HepG2 (cell line): ENCODE results near the gene JMJD4. TPM values are rescaled to one million over a fixed set of nuclear protein-coding genes. Genes with fewer than 3 reads are reported as not detected.

Source experiments
- ATAC-seq: fragments of 200-7000 bp; cut with Tn5 transposase; 3 replicates; pipeline ENCODE4 v1.9.1; 2020; ENCODE audit warnings: mild to moderate bottlenecking, moderate library complexity
- BruUV-seq: library from RNA; stranded (reverse); fragments of 400-500 nt; replicated peaks from 2 replicates; lab custom pipeline; 2021; lab: Mats Ljungman, UMichigan
- CTCF ChIA-PET: fragments of 300-600 bp; formaldehyde crosslinking; extraction: SDS; loops from one replicate; lab custom pipeline; 2021; ENCODE audit warnings: low total read pairs, inconsistent platforms, low intra/inter-chr PET ratio; lab: Yijun Ruan, JAX
- POLR2A ChIA-PET: fragments of 350-600 bp; sonication (Branson Sonifier 250); formaldehyde crosslinking; loops from one replicate; lab custom pipeline; 2020; ENCODE audit warnings: antibody characterized with exemption, inconsistent platforms; lab: Yijun Ruan, JAX
- DNase-seq: peaks from one replicate; pipeline ENCODE4 v3.0.0-alpha.2; 2015; ENCODE audit warnings: low spot score
- FAIRE-seq: peaks from 3 replicates; lab custom pipeline; 2011; peaks lifted over from hg19 to GRCh38; lab: Jason Lieb, UNC
- H2AFZ ChIP-seq: one replicate; pipeline ENCODE4 v1.6.1; 2011; ENCODE audit warnings: low read length, inconsistent platforms
- H3K27ac ChIP-seq: fragments of 300-600 bp; 3 replicates; pipeline ENCODE4 v1.8.0; 2011; ENCODE audit warnings: mixed run types, mild to moderate bottlenecking, mixed read lengths, low read length, inconsistent platforms; ENCODE audit not compliant: insufficient read depth; ENCODE audit errors: extremely low read length
- H3K27me3 ChIP-seq, 2 experiments: fragments of 200-600 bp in 1 of 2; 2 replicates in 1 of 2; 3 replicates in 1 of 2; pipeline versions ENCODE4 v1.6.0 to v1.8.0; 2011; ENCODE audit warnings: low read length in 2 of 2, mild to moderate bottlenecking in 2 of 2, moderate library complexity in 2 of 2, inconsistent platforms in 1 of 2; ENCODE audit not compliant: insufficient read depth in 2 of 2, control insufficient read depth in 1 of 2
- H3K36me3 ChIP-seq, 2 experiments: fragments of 200-600 bp in 1 of 2; replicated peaks in 1 of 2; 2 replicates in 1 of 2; 3 replicates in 1 of 2; pipeline versions ENCODE4 v1.5.1 to v1.8.0; 2011; ENCODE audit warnings: low read length in 2 of 2, inconsistent platforms in 1 of 2; ENCODE audit not compliant: insufficient read depth in 2 of 2, control insufficient read depth in 1 of 2
- H3K4me1 ChIP-seq: 2 replicates; pipeline ENCODE4 v1.5.1; 2012; ENCODE audit warnings: low read length, inconsistent platforms; ENCODE audit not compliant: insufficient read depth
- H3K4me2 ChIP-seq: 2 replicates; pipeline ENCODE4 v1.6.0; 2011; ENCODE audit warnings: low read depth, low read length, inconsistent platforms
- H3K4me3 ChIP-seq, 3 experiments: fragments of 200-600 bp in 1 of 3; sonication (generic), shearing (Covaris generic) in 1 of 3; replicated peaks in 1 of 3; 2 replicates each; pipeline ENCODE4 v1.5.1; 2011 to 2016; ENCODE audit warnings: low read length in 3 of 3, inconsistent platforms in 2 of 3, low read depth in 2 of 3, mild to moderate bottlenecking in 2 of 3, control low read depth in 1 of 3, mixed read lengths in 1 of 3; ENCODE audit not compliant: insufficient read depth in 1 of 3
- H3K79me2 ChIP-seq: one replicate; pipeline ENCODE4 v1.6.1; 2011; ENCODE audit warnings: low read length, inconsistent platforms; ENCODE audit not compliant: insufficient read depth
- H3K9ac ChIP-seq: 2 replicates; pipeline ENCODE4 v1.6.0; 2011; ENCODE audit warnings: mild to moderate bottlenecking, low read depth, low read length, inconsistent platforms; ENCODE audit not compliant: insufficient read depth
- H3K9me3 ChIP-seq: 2 replicates; pipeline ENCODE4 v1.5.1; 2012; ENCODE audit warnings: mild to moderate bottlenecking, low read length
- H4K20me1 ChIP-seq: 2 replicates; pipeline ENCODE4 v1.6.0; 2011; ENCODE audit warnings: inconsistent platforms, mild to moderate bottlenecking, low read length, moderate library complexity; ENCODE audit not compliant: insufficient read depth
- AGO1 ChIP-seq: fragments of 200-400 bp; formaldehyde crosslinking; IDR thresholded peaks from 2 replicates; pipeline ENCODE4 v1.6.1; 2017; ENCODE audit warnings: mild to moderate bottlenecking, low read depth, low read length, moderate library complexity; ENCODE audit not compliant: poor library complexity, severe bottlenecking
- ATF7-NPFF ChIP-seq: sonication (generic); formaldehyde crosslinking; IDR thresholded peaks from 2 replicates; pipeline ENCODE4 v1.8.1; 2023; ENCODE audit warnings: mild to moderate bottlenecking, low read depth, missing genetic modification reagents, moderate library complexity
- DDIT3 ChIP-seq: sonication (generic); formaldehyde crosslinking; IDR thresholded peaks from 2 replicates; pipeline ENCODE4 v1.4.0; 2020; ENCODE audit warnings: mild to moderate bottlenecking, missing genetic modification reagents
- MYC ChIP-seq: sonication (generic); formaldehyde crosslinking; IDR thresholded peaks from 2 replicates; pipeline ENCODE4 v1.9.0; 2021; ENCODE audit warnings: missing genetic modification reagents, borderline replicate concordance
- RBM39 ChIP-seq: fragments of 200-400 bp; formaldehyde crosslinking; IDR thresholded peaks from one replicate; pipeline ENCODE4 v1.6.1; 2018; ENCODE audit warnings: antibody characterized with exemption, mild to moderate bottlenecking, low read depth, low read length; ENCODE audit not compliant: poor library complexity, severe bottlenecking
- TAF15 ChIP-seq: fragments of 200-400 bp; formaldehyde crosslinking; IDR thresholded peaks from one replicate; pipeline ENCODE4 v1.6.1; 2018; ENCODE audit warnings: mild to moderate bottlenecking, low read depth, low read length; ENCODE audit not compliant: poor library complexity, severe bottlenecking
- ZBTB10 ChIP-seq: sonication (generic); formaldehyde crosslinking; IDR thresholded peaks from 2 replicates; pipeline ENCODE4 v1.4.0; 2020; ENCODE audit warnings: missing genetic modification reagents, borderline replicate concordance
- ZNF556 ChIP-seq: sonication (generic); formaldehyde crosslinking; IDR thresholded peaks from 2 replicates; pipeline ENCODE4 v1.4.0; 2020; ENCODE audit warnings: mild to moderate bottlenecking, missing genetic modification reagents, borderline replicate concordance
- ZNF598 ChIP-seq: sonication (generic); formaldehyde crosslinking; IDR thresholded peaks from 2 replicates; pipeline ENCODE4 v1.5.1; 2020; ENCODE audit warnings: mild to moderate bottlenecking, missing genetic modification reagents, borderline replicate concordance
- WGBS: methylation state at CpG from one replicate; pipeline ENCODE4 v1.1.6; 2017; ENCODE audit warnings: low lambda C conversion rate; 5-methylcytosine and 5-hydroxymethylcytosine counted together
- in situ Hi-C: cut with HindIII; loops from 2 replicates; pipeline ENCODE4 v1.10.0; 2017; ENCODE audit warnings: low pct_unique_long_range_greater_than_20kb; ENCODE audit not compliant: extremely low pct_ligation_motif_present
- intact Hi-C: fragments of 100-400 bp; cut with micrococcal nuclease; formaldehyde crosslinking; loops from one replicate; pipeline ENCODE4 v1.10.0; 2022; ENCODE audit not compliant: unreplicated experiment
- polyA plus RNA-seq, 8 experiments: library from polyadenylated mRNA; depleted of rRNA in 3 of 8; stranded (reverse) in 7 of 8; unstranded in 1 of 8; fragments of >200 nt; fragmentation: Illumina TruSeq in 4 of 8; extraction: Trizol in 4 of 8; gene quantifications; 2 replicates each; pipeline versions ENCODE4 v1.2.1 to v1.2.3, GENCODE V29; 2011 to 2016; ENCODE audit warnings: low read depth in 4 of 8, missing spikeins in 1 of 8, mixed read lengths in 1 of 8; ENCODE audit not compliant: insufficient read depth in 1 of 8
- total RNA-seq, 5 experiments: library from RNA; depleted of rRNA; stranded (reverse); fragments of >200 nt; fragmentation: Illumina TruSeq; extraction: Trizol; gene quantifications; 2 replicates each; pipeline ENCODE4 v1.2.3, GENCODE V29; 2016; ENCODE audit warnings: low read depth in 1 of 5
- TF ChIP-seq, protein P1 (sequence below): sonication (generic); formaldehyde crosslinking; IDR thresholded peaks from 2 replicates; pipeline ENCODE4 v1.4.0; 2020; ENCODE audit warnings: mild to moderate bottlenecking, low read depth, missing genetic modification reagents
- TF ChIP-seq, protein P2 (sequence below): sonication (generic); formaldehyde crosslinking; IDR thresholded peaks from 2 replicates; pipeline ENCODE4 v1.4.0; 2020; ENCODE audit warnings: mild to moderate bottlenecking, missing genetic modification reagents
- TF ChIP-seq, protein P3 (sequence below): sonication (generic); formaldehyde crosslinking; IDR thresholded peaks from 2 replicates; pipeline ENCODE4 v1.4.0; 2020; ENCODE audit warnings: missing genetic modification reagents
- TF ChIP-seq, protein P4 (sequence below): IDR thresholded peaks from 2 replicates; pipeline ENCODE4 v1.6.1; 2012; ENCODE audit warnings: inconsistent platforms
- TF ChIP-seq, protein P5 (sequence below): sonication (generic); formaldehyde crosslinking; IDR thresholded peaks from 2 replicates; pipeline ENCODE4 v1.4.0; 2020; ENCODE audit warnings: missing genetic modification reagents

Gene JMJD4
- total and polyA plus RNA-seq, 2 of the 13 experiments (the other 11 are each of a cell fraction or from before 2014, with no cell fraction given): 10.2 to 29.0 TPM

- Histone ChIP-seq H3K4me2 (peak overlapping the region; percentile 97), H3K27ac (no peak overlapping the region), H3K4me3 (peak overlapping the region; percentile 52 to 80 (median 77)), H3K4me1 (peaks cover 45% of the 10 kb centered on the region), H3K9ac (peak overlapping the region; percentile 56), H4K20me1 (peaks cover 9% of the 10 kb centered on the region; the same call in 1 of the 2 replicates), H3K9me3 (no peaks in the 10 kb centered on the region), H3K27me3 (no peaks in the 10 kb centered on the region), H3K36me3 (peaks cover 4 to 9% of the 10 kb centered on the region in 2 experiments; a peak in 1 of 5 replicates), H2AFZ (no peak overlapping the region), H3K79me2 (peaks cover 3% of the 10 kb centered on the region)
- peak; percentile 9 for ATAC-seq
- FAIRE-seq: no peak
- BruUV-seq: no TSS peak
- POLR2A ChIA-PET: no interaction called here
- CTCF ChIA-PET: no interaction called here
- intact Hi-C loops: loop anchor here (1.0 kb wide), 1 partner anchor 166 kb away; the partner anchor contains the start of gene ZNF678
- no peak for DNase-seq
- in situ Hi-C loops: no loop called here
- WGBS: 0% methylated on average over 2 of the region's 11 CpGs
- no peak for TF ChIP-seq DDIT3 (CRISPR knock-in tag)
- TF ChIP-seq TAF15: peak; percentile 72
- TF ChIP-seq ATF7-NPFF (CRISPR knock-in tag): 0 out of 2 replicates have a peak, but pooled peaks have one; percentile 7
- TF ChIP-seq, protein P1, sequence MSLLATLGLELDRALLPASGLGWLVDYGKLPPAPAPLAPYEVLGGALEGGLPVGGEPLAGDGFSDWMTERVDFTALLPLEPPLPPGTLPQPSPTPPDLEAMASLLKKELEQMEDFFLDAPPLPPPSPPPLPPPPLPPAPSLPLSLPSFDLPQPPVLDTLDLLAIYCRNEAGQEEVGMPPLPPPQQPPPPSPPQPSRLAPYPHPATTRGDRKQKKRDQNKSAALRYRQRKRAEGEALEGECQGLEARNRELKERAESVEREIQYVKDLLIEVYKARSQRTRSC (CRISPR knock-in tag): no peak
- TF ChIP-seq, protein P2, sequence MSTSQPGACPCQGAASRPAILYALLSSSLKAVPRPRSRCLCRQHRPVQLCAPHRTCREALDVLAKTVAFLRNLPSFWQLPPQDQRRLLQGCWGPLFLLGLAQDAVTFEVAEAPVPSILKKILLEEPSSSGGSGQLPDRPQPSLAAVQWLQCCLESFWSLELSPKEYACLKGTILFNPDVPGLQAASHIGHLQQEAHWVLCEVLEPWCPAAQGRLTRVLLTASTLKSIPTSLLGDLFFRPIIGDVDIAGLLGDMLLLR (CRISPR knock-in tag): no peak
- TF ChIP-seq ZNF556: no peak
- TF ChIP-seq, protein P3, sequence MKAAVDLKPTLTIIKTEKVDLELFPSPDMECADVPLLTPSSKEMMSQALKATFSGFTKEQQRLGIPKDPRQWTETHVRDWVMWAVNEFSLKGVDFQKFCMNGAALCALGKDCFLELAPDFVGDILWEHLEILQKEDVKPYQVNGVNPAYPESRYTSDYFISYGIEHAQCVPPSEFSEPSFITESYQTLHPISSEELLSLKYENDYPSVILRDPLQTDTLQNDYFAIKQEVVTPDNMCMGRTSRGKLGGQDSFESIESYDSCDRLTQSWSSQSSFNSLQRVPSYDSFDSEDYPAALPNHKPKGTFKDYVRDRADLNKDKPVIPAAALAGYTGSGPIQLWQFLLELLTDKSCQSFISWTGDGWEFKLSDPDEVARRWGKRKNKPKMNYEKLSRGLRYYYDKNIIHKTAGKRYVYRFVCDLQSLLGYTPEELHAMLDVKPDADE (CRISPR knock-in tag): no peak
- TF ChIP-seq ZBTB10 (CRISPR knock-in tag): no peak
- TF ChIP-seq RBM39: peak; percentile 73
- TF ChIP-seq, protein P4, sequence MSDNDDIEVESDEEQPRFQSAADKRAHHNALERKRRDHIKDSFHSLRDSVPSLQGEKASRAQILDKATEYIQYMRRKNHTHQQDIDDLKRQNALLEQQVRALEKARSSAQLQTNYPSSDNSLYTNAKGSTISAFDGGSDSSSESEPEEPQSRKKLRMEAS: 0 out of 2 replicates have a peak, but pooled peaks have one; percentile 1
- no peak for TF ChIP-seq ZNF598 (CRISPR knock-in tag)
- TF ChIP-seq MYC (CRISPR knock-in tag): 0 out of 2 replicates have a peak, but pooled peaks have one; percentile 28
- TF ChIP-seq, protein P5, sequence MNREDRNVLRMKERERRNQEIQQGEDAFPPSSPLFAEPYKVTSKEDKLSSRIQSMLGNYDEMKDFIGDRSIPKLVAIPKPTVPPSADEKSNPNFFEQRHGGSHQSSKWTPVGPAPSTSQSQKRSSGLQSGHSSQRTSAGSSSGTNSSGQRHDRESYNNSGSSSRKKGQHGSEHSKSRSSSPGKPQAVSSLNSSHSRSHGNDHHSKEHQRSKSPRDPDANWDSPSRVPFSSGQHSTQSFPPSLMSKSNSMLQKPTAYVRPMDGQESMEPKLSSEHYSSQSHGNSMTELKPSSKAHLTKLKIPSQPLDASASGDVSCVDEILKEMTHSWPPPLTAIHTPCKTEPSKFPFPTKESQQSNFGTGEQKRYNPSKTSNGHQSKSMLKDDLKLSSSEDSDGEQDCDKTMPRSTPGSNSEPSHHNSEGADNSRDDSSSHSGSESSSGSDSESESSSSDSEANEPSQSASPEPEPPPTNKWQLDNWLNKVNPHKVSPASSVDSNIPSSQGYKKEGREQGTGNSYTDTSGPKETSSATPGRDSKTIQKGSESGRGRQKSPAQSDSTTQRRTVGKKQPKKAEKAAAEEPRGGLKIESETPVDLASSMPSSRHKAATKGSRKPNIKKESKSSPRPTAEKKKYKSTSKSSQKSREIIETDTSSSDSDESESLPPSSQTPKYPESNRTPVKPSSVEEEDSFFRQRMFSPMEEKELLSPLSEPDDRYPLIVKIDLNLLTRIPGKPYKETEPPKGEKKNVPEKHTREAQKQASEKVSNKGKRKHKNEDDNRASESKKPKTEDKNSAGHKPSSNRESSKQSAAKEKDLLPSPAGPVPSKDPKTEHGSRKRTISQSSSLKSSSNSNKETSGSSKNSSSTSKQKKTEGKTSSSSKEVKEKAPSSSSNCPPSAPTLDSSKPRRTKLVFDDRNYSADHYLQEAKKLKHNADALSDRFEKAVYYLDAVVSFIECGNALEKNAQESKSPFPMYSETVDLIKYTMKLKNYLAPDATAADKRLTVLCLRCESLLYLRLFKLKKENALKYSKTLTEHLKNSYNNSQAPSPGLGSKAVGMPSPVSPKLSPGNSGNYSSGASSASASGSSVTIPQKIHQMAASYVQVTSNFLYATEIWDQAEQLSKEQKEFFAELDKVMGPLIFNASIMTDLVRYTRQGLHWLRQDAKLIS (CRISPR knock-in tag): no peak
- peak; percentile 78 for TF ChIP-seq AGO1
Observed at GRCh38 chr1:227728892-227729143, 6.3 kb downstream of the JMJD4 start.
